Type B pancreatic cell (in vitro differentiated cells): ENCODE measurements around the gene AFAP1L1. TPM values are rescaled to one million over a fixed set of nuclear protein-coding genes. Genes with fewer than 3 reads are reported as not detected.
"Not testable (repeated sequence)": the region's sequence is repeated elsewhere in the genome, so short reads cannot be mapped to it uniquely, and the experiment has no call there.

Experiments used
- DNase-seq: peaks from one replicate; pipeline ENCODE4 v3.0.0; 2021; ENCODE audit warnings: mixed read lengths; ENCODE audit not compliant: unreplicated experiment; ENCODE audit errors: extremely low spot score
- H3K27ac Mint-ChIP-seq: 2 replicates; pipeline ENCODE4 v1.8.0; 2021; ENCODE audit warnings: mild to moderate bottlenecking, mixed read lengths
- H3K27me3 Mint-ChIP-seq: 2 replicates; pipeline ENCODE4 v1.8.0; 2021; ENCODE audit warnings: mixed read lengths
- H3K36me3 Mint-ChIP-seq: 2 replicates; pipeline ENCODE4 v1.8.0; 2021; ENCODE audit warnings: mixed read lengths
- H3K4me1 Mint-ChIP-seq: one replicate; pipeline ENCODE4 v1.8.0; 2021; ENCODE audit warnings: mixed read lengths; ENCODE audit not compliant: unreplicated experiment
- H3K4me3 Mint-ChIP-seq: 2 replicates; pipeline ENCODE4 v1.8.0; 2021; ENCODE audit warnings: mild to moderate bottlenecking, mixed read lengths
- H3K9me3 Mint-ChIP-seq: 2 replicates; pipeline ENCODE4 v1.8.0; 2021; ENCODE audit warnings: mixed read lengths
- total RNA-seq: library from RNA; stranded (reverse); gene quantifications from 2 replicates; pipeline ENCODE4 v1.2.1, GENCODE V29; 2021; ENCODE audit warnings: low replicate concordance
- TF ChIP-seq, protein P1 (sequence below): fragments of 200-600 bp; sonication (generic); conservative IDR thresholded peaks from 2 replicates; pipeline ENCODE4 v1.5.0; 2021; ENCODE audit warnings: antibody characterized with exemption, mild to moderate bottlenecking

Gene AFAP1L1
- total RNA-seq, 1 donor from 2014 or later = 6.4 TPM

DNA sequence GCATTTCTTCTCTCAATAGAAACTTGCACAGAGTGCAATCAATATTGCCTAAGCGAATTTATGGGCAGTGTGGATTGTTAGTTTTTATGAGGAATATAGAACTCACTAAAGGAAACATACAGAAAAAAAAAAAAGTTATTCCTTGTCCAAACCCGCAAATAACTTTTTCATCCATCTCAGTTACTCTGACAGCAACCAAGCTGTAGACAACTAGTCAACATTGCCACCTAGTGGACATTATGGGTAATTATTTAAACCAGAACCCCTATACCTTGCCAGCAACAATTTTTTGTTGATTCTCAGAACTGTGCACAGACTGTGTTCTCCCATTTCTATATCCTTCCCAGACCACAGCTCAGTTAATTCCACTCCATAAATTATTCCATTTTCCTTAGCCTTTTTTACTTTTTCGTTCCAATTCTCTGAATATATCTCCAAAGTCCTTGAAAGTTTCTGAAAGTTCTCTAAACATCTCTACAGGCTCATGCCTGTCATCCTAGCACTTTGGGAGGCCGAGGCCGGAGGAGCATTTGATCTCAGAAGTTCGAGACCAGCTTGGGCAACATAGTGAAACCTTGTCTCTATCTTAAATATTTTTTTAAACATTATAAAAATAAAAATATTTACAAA is 2.6 kb upstream of the AFAP1L1 start:
- peaks cover 4% of the 10 kb centered on the region for H3K9me3 Mint-ChIP-seq
- H3K27ac Mint-ChIP-seq = peak overlapping the region; percentile 9
- H3K27me3 Mint-ChIP-seq = peaks cover 74% of the 10 kb centered on the region
- DNase-seq = no peak
- TF ChIP-seq, protein P1, sequence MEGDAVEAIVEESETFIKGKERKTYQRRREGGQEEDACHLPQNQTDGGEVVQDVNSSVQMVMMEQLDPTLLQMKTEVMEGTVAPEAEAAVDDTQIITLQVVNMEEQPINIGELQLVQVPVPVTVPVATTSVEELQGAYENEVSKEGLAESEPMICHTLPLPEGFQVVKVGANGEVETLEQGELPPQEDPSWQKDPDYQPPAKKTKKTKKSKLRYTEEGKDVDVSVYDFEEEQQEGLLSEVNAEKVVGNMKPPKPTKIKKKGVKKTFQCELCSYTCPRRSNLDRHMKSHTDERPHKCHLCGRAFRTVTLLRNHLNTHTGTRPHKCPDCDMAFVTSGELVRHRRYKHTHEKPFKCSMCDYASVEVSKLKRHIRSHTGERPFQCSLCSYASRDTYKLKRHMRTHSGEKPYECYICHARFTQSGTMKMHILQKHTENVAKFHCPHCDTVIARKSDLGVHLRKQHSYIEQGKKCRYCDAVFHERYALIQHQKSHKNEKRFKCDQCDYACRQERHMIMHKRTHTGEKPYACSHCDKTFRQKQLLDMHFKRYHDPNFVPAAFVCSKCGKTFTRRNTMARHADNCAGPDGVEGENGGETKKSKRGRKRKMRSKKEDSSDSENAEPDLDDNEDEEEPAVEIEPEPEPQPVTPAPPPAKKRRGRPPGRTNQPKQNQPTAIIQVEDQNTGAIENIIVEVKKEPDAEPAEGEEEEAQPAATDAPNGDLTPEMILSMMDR = peak; percentile 92
- H3K4me1 Mint-ChIP-seq = peaks cover 10% of the 10 kb centered on the region
- H3K4me3 Mint-ChIP-seq = peak overlapping the region; percentile 26
- no peaks in the 10 kb centered on the region for H3K36me3 Mint-ChIP-seq

DNA sequence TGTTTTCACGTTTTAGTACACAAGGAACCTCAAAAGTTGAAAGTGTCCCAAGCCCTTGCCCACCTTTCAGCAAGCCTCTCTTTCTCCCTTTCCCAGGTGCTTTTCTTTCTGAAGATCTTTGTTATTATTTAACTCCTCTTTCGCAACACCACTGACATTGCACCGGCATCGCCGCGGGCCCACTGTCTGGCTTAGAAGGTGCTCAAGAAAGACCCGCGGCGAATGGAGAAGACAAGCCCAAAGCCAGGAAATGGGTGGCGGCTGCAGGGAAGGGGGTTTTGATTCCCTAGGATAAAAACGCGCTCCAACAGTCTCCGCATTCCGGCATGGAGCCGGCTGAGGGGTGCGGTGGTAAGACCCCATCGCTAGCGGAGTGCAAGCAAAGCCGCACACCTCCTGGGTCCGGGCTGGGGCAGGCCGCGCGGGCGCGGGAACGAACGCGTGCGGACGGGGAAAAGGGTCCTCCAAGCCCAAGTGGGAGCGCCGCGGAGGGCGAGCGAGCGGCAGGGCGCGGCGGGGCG is 404 bp upstream of the AFAP1L1 start:
- Mint-ChIP-seq H3K4me3 (peak overlapping the region; percentile 56), H3K9me3 (peaks cover 4% of the 10 kb centered on the region), H3K36me3 (no peaks in the 10 kb centered on the region), H3K4me1 (peaks cover 11% of the 10 kb centered on the region), H3K27me3 (peaks cover 70% of the 10 kb centered on the region), H3K27ac (peak overlapping the region; percentile 52)
- DNase-seq = no peak
- TF ChIP-seq, protein P1 = no peak

DNA sequence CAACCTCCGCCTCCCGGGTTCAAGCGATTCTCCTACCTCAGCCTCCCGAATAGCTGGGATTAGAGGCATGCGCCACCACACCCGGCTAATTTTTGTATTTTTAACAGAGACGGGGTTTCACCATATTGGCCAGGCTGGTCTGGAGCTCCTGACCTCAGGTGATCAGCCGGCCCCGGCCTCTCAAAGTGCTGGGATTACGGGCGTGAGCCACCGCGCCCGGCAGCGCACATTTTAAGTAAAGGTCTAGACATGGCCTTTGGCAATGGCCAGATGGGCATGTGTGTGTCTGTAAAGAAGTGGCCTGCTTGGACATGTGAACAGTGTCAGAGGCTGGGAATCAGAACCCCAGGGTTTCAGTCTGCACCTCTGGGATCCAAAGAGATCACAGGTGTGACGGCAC is 1.1 kb downstream of the AFAP1L1 start:
- H3K27me3 Mint-ChIP-seq = peaks cover 75% of the 10 kb centered on the region
- peak overlapping the region; percentile 95 for H3K4me3 Mint-ChIP-seq
- H3K4me1 Mint-ChIP-seq = peaks cover 11% of the 10 kb centered on the region
- not testable (repeated sequence) for H3K9me3 Mint-ChIP-seq, DNase-seq, H3K27ac Mint-ChIP-seq, H3K36me3 Mint-ChIP-seq

DNA sequence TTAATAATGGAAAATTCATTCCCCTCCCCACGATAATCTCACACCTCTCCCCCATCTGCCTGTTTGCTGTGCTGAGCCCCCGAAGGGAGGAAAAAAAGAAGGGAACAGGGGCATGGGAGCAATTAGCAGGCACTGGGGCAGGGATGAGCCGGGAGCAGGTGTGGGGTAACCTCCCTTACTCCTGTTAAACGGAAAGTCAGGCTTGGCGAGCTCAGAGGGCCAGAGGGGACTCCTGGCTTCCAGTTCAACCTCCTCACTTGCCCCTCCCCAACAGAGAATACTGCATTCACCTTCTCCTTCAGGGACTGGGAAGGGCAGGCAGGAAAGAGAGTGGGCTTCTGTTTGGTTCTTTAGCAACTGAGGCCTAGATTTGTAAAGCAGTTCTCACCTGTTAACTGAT is 1.6 kb downstream of the AFAP1L1 start:
- H3K9me3 Mint-ChIP-seq = peaks cover 4% of the 10 kb centered on the region
- H3K36me3 Mint-ChIP-seq = no peaks in the 10 kb centered on the region
- H3K4me3 Mint-ChIP-seq = peak overlapping the region; percentile 95
- H3K27me3 Mint-ChIP-seq = peaks cover 75% of the 10 kb centered on the region
- TF ChIP-seq, protein P1 = no peak
- peaks cover 11% of the 10 kb centered on the region for H3K4me1 Mint-ChIP-seq
- no peak overlapping the region for H3K27ac Mint-ChIP-seq
- no peak for DNase-seq

DNA sequence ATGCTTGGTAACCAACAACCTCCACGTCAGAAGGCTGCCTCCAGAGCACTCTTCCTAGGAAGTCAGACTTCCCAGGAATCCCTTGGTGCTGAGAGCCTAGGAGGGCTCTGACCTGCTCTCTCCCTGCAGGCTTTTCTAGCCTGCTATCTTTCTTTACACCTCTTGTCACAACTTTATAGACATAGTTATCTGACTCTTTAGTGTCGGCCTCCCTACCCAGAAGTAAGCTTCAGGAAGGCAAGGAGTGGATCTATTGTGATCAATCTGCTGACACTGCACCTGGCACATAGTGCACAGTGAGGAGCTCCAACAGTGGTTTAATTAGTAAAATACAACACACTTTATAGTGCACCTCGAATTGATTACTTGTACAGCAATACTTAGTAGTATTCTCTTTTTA is 2.3 kb downstream of the AFAP1L1 start:
- TF ChIP-seq, protein P1 = no peak
- Mint-ChIP-seq H3K36me3 (no peaks in the 10 kb centered on the region), H3K4me1 (peaks cover 11% of the 10 kb centered on the region), H3K4me3 (peak overlapping the region; percentile 76), H3K9me3 (peaks cover 3% of the 10 kb centered on the region), H3K27ac (peak overlapping the region; percentile 85), H3K27me3 (peaks cover 77% of the 10 kb centered on the region)
- no peak for DNase-seq

DNA sequence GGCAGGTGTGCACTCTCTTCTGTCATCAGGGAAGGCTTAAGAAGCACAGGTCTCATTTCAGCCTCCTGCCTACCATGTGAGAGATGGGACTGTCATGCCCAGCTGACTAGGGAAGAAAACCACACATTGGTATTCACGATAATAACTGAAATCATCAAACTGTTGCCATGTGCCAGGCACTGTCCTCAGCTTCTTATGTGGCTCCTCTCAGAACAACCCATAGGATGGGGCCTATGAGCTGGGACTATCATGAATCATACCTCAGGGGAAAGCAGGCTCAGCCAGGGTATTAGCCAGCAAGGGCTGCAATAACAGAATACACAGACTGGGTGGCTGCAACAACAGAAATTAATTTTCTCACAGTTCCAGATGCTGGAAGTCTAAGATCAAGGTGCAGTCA is 3.3 kb downstream of the AFAP1L1 start:
- no peaks in the 10 kb centered on the region for H3K9me3 Mint-ChIP-seq
- no peak overlapping the region for H3K27ac Mint-ChIP-seq
- TF ChIP-seq, protein P1 = no peak
- no peak overlapping the region for H3K4me3 Mint-ChIP-seq
- peaks cover 79% of the 10 kb centered on the region for H3K27me3 Mint-ChIP-seq
- no peak for DNase-seq
- H3K36me3 Mint-ChIP-seq = no peaks in the 10 kb centered on the region
- peaks cover 11% of the 10 kb centered on the region for H3K4me1 Mint-ChIP-seq
